D721Med (cell line): ENCODE results near the gene C2orf92.

Source experiments
- DNase-seq: peaks from one replicate; pipeline ENCODE4 v3.0.0; 2011; ENCODE audit warnings: low spot score; ENCODE audit not compliant: insufficient read length
- FAIRE-seq: peaks from 2 replicates; lab custom pipeline; 2011; peaks lifted over from hg19 to GRCh38; lab: Jason Lieb, UNC
- TF ChIP-seq, protein P1 (sequence below): IDR thresholded peaks from 2 replicates; pipeline ENCODE4 v1.5.1; 2012; ENCODE audit warnings: mild to moderate bottlenecking, control low read depth; ENCODE audit not compliant: insufficient read depth; ENCODE audit errors: missing control alignments

Gene C2orf92

DNA sequence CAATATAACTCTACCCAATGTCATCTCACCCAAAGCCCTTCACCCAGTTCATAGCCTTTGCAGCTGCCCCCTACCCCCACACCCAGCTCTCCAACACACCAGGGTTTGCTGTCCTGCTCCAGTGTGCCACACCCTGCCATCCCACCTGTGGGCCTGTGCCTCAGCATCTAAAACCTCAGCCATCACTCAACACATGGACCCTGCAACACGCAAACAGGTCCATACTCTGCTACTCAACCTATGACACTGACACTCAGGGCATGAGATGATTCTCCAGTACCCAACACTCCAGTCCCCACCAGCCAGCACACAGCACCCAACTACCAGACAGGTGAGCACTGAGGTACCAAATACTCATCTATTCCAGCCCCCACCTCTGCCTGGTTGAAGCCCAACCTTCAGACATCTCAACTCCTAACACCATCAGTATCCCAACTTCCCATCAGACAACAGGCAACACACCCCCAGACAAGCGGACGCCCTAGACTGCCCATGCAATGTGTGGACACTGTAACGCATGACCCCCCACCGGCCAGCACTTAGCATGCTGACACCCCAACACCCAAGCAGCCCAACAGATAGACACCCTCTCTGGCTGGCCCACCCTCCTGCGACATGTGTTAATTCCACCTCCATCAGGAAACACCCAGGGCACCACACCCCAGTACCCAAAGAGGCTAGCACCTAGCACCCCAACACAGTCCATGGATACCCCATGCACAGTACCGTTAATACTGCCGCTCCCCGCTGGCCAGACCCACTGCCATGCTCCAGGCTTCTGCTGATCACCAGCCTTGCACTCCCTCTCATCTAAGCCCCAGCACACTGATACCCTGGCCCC lies 68.9 kb downstream of the C2orf92 start:
- no peak for DNase-seq
- TF ChIP-seq, protein P1, sequence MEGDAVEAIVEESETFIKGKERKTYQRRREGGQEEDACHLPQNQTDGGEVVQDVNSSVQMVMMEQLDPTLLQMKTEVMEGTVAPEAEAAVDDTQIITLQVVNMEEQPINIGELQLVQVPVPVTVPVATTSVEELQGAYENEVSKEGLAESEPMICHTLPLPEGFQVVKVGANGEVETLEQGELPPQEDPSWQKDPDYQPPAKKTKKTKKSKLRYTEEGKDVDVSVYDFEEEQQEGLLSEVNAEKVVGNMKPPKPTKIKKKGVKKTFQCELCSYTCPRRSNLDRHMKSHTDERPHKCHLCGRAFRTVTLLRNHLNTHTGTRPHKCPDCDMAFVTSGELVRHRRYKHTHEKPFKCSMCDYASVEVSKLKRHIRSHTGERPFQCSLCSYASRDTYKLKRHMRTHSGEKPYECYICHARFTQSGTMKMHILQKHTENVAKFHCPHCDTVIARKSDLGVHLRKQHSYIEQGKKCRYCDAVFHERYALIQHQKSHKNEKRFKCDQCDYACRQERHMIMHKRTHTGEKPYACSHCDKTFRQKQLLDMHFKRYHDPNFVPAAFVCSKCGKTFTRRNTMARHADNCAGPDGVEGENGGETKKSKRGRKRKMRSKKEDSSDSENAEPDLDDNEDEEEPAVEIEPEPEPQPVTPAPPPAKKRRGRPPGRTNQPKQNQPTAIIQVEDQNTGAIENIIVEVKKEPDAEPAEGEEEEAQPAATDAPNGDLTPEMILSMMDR, result no peak
- FAIRE-seq, result no peak

DNA sequence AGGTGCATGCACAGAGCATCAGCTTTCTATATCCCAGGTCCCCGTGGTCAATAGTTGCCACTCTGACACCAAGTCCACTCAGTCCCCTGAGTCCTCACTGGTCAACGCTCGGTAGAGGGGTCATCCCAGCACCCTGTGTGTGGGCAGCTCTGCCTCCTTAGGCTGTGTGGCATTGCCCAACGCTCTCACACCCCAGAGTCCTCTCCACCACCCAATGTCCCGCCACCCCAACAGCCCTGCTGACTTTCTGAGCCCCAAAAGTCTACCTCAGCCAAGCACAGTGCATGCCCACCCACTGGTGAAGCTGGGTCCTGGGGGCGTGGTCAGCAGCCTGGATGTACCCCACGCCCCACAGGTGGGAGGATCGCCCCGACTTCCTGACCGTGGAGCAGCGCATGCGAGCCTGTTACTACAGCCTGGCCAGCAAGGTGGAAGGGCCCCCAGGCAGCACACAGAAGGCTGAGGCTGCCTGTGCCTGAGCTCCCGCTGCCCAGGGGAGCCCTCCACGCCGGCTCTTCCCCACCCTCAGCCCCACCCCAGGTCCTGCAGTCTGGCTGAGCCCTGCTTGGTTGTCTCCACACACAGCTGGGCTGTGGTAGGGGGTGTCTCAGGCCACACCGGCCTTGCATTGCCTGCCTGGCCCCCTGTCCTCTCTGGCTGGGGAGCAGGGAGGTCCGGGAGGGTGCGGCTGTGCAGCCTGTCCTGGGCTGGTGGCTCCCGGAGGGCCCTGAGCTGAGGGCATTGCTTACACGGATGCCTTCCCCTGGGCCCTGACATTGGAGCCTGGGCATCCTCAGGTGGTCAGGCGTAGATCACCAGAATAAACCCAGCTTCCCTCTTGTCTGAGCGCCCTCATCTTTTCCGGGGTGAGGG lies 69.7 kb downstream of the C2orf92 start:
- DNase-seq (no peak), FAIRE-seq (no peak)
- TF ChIP-seq, protein P1, result no peak

DNA sequence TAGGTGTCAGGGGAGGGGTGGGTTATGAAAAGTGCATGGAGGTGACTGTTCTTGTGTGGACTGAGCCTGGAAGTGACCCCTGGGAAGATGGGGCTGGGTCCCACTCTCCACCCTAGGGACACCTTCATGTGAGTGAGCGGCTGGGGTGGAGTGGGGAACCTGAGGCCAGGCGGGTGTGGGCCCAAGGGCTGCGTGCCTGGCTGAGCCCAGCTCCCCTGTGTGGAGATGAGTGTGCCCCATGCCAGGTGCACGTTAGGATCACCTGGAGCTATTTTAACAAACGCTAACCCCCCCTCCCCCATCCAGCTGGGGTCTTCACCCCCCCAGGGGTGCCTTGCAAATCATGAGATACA lies 70.4 kb downstream of the C2orf92 start:
- DNase-seq (no peak), FAIRE-seq (no peak)
- TF ChIP-seq, protein P1, result no peak

DNA sequence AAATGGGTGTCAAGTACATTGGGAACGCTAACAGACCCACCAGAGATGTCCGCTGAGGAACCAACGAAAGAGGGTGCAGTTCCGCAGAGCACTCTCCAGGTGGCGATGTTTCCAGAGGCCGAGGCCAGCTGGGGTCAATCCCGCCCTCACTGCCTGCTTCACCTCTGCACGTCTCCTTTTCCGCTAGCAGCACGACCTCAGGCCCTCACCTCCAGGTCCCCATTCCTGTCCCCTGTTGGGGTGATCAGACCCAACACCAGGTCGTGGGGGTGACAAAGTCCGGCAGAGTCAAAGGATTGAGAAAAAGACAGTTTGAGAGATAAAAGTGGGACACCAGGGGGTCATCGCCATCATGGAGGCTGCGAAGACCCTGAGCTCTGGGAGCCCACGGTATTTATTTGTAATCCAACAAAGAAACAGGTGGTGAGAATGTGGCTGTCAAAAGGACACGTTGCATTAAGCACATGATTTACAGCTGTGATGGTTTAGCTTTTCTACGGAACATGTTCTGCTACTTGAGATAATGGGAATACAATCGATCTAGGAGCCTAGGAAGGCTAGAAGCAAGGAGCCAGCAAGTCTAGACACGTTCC lies 71.2 kb downstream of the C2orf92 start:
- DNase-seq (peak; percentile 70), FAIRE-seq (no peak)
- TF ChIP-seq, protein P1, result peak; percentile 51

DNA sequence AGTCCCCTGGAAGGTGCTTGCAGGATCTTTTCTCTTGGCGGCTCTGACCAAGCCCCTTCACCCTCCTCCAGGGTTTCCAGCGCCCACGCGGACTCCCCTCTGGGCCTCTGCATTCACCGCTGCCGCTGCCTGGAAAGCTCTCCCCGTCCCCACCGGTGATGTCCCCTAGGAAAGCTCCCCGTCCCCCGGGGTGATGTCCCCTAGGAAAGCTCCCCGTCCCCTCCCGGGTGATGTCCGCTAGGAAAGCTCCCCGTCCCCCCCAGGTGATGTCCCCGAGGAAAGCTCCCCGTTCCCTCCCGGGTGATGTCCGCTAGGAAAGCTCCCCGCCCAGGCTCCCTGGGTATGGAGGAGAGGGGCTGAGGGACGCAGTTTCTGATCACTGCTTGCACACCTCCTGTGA lies 71.7 kb downstream of the C2orf92 start:
- TF ChIP-seq, protein P1, result no peak
- DNase-seq (no peak), FAIRE-seq (no peak)

DNA sequence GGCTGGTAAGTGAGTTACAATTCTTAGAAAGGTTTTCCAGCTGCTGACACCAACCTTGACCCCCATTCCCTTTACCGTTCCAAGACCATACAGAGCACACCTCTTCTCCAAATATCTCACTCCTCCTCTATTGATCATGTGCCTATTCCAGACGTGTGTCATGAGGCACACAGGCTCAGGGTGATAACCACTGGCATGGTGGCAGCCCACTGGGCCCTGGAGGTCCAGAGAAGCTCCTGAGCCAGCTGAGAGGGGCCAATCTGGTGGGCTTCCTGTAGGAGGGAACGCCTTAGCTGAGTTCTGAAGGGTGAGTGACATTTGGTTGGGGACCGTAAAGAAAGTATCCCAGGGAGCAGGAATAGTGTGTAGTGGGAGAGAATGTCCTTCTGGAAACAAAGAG lies 72.2 kb downstream of the C2orf92 start:
- DNase-seq, result no peak
- TF ChIP-seq, protein P1, result no peak
- FAIRE-seq, result no peak
